Transverse colon (tissue), 4 donors: ENCODE measurements around the gene TRIM33. TPM values are rescaled to one million over a fixed set of nuclear protein-coding genes. Genes with fewer than 3 reads are reported as not detected.

Experiments used
- DNase-seq: peaks from one replicate; pipeline ENCODE4 v3.0.0-alpha.2; 2019
- H3K27ac ChIP-seq, 4 donors: fragments of 200-600 bp; sonication (generic); 2 replicates each; pipeline ENCODE4 v1.5.1; 2016 to 2018; ENCODE audit warnings: inconsistent platforms in 4 of 4
- H3K27me3 ChIP-seq: fragments of 200-600 bp; sonication (generic); 2 replicates; pipeline ENCODE4 v1.5.1; 2017; ENCODE audit warnings: inconsistent platforms
- H3K36me3 ChIP-seq, 4 donors: fragments of 200-600 bp; sonication (generic); 2 replicates each; pipeline ENCODE4 v1.5.1; 2017 to 2019; ENCODE audit warnings: inconsistent platforms in 4 of 4
- H3K4me1 ChIP-seq, 4 donors: fragments of 200-600 bp; sonication (generic); 2 replicates each; pipeline ENCODE4 v1.5.1; 2017 to 2020; ENCODE audit warnings: inconsistent platforms in 4 of 4
- H3K4me3 ChIP-seq, 4 donors: fragments of 200-600 bp; sonication (generic); 1 replicate in 1 of 4; 2 replicates in 3 of 4; pipeline versions ENCODE4 v1.5.1 to v1.6.1; 2017 to 2019; ENCODE audit warnings: inconsistent platforms in 4 of 4
- H3K9me3 ChIP-seq, 2 donors: fragments of 200-600 bp; sonication (generic); 2 replicates each; pipeline ENCODE4 v1.5.1; 2017 to 2019; ENCODE audit warnings: inconsistent platforms in 2 of 2
- CTCF ChIP-seq, 5 experiments: fragments of 200-600 bp in 3 of 5; fragments of 450-650 bp in 2 of 5; sonication (generic) in 3 of 5; IDR thresholded peaks; 1 replicate in 2 of 5; 2 replicates in 3 of 5; pipeline ENCODE4 v1.5.1; 2016 to 2017; ENCODE audit warnings: antibody characterized with exemption in 5 of 5, inconsistent platforms in 3 of 5, mild to moderate bottlenecking in 2 of 5, moderate library complexity in 1 of 5
- EP300 ChIP-seq: sonication (generic); formaldehyde crosslinking; IDR thresholded peaks from one replicate; pipeline ENCODE4 v1.6.1; 2017; ENCODE audit warnings: antibody characterized with exemption, low read depth
- POLR2A ChIP-seq: fragments of 450-650 bp; IDR thresholded peaks from one replicate; pipeline ENCODE4 v1.6.1; 2016; ENCODE audit warnings: antibody characterized with exemption, mild to moderate bottlenecking, moderate library complexity
- POLR2AphosphoS5 ChIP-seq, 3 donors: sonication (generic); formaldehyde crosslinking; IDR thresholded peaks; one replicate each; pipeline ENCODE4 v1.6.1; 2016; ENCODE audit warnings: antibody characterized with exemption in 3 of 3
- WGBS, 2 donors: methylation state at CpG; one replicate each; pipeline ENCODE4 v1.1.5; 2018; ENCODE audit warnings: low coverage in 1 of 2; 5-methylcytosine and 5-hydroxymethylcytosine counted together
- in situ Hi-C, 4 donors: fragments of 200-750 bp; cut with MboI; loops; one replicate each; pipeline versions ENCODE4 v1.15.0 to v1.15.1; 2017; ENCODE audit warnings: low sequenced_read_pairs in 3 of 4, low pct_ligation_motif_present in 1 of 4, low pct_unique_long_range_greater_than_20kb in 1 of 4
- intact Hi-C: fragments of 100-400 bp; cut with DNase I; formaldehyde crosslinking; loops from one replicate; pipeline ENCODE4 v1.15.1; 2023; ENCODE audit warnings: low total_unique reads
- total RNA-seq, 4 donors: library from RNA; depleted of rRNA; stranded (reverse); fragments of >200 nt; gene quantifications; one replicate each; pipeline ENCODE4 v1.1.0, GENCODE V29; 2016

TRIM33 gene
- total RNA-seq, 4 donors from 2014 or later: 35.4 to 53.7 (median 44.1) TPM

- DNase-seq: no peak
- Histone ChIP-seq H3K36me3 (no peaks in the 10 kb centered on the region), H3K9me3 (no peaks in the 10 kb centered on the region), H3K27me3 (no peaks in the 10 kb centered on the region), H3K27ac (no peak overlapping the region), H3K4me1 (peaks cover 0 to 16% (median 0%) of the 10 kb centered on the region in 4 donors), H3K4me3 (no peak overlapping the region)
- WGBS, 2 donors: 94 to 97% methylated on average over 3 to 6 of the region's 6 CpGs
- intact Hi-C loops (no loop called here), in situ Hi-C loops (no loop called here)
- TF ChIP-seq CTCF (IDR thresholded peaks at IDR 0.05) (no peak), EP300 (no peak)
Measured at GRCh38 chr1:114473796-114474195, 37.2 kb downstream of the TRIM33 start.

GRCh38 chr1:114472408-114472807, 38.6 kb downstream of the TRIM33 start:
- TF ChIP-seq POLR2AphosphoS5 (IDR thresholded peaks at IDR 0.05): no peak
- TF ChIP-seq POLR2A: no peak
- TF ChIP-seq EP300: no peak
- TF ChIP-seq CTCF (IDR thresholded peaks at IDR 0.05): no peak
- Histone ChIP-seq H3K4me1 (peaks cover 7 to 26% (median 7%) of the 10 kb centered on the region in 4 donors), H3K27me3 (no peaks in the 10 kb centered on the region), H3K36me3 (no peaks in the 10 kb centered on the region), H3K9me3 (no peaks in the 10 kb centered on the region), H3K4me3 (no peak overlapping the region), H3K27ac (no peak overlapping the region)
- 93 to 96% methylated on average over 3 of the region's 3 CpGs for whole genome bisulfite sequencing, 2 donors
- intact Hi-C loops (no loop called here), in situ Hi-C loops (no loop called here)
- no peak for DNase-seq

- WGBS, 2 donors: 0 to 76% methylated on average over 1 to 5 of the region's 5 CpGs
- intact Hi-C loops (no loop called here), in situ Hi-C loops (no loop called here)
- DNase-seq: no peak
- Histone ChIP-seq H3K27me3 (no peaks in the 10 kb centered on the region), H3K9me3 (no peaks in the 10 kb centered on the region), H3K36me3 (no peaks in the 10 kb centered on the region), H3K27ac (no peak overlapping the region), H3K4me1 (peaks cover 7 to 17% (median 10%) of the 10 kb centered on the region in 4 donors), H3K4me3 (no peak overlapping the region)
- TF ChIP-seq POLR2A (no peak), POLR2AphosphoS5 (IDR thresholded peaks at IDR 0.05) (no peak), CTCF (IDR thresholded peaks at IDR 0.05) (no peak), EP300 (no peak)
Measured at GRCh38 chr1:114470681-114471080, 40.3 kb downstream of the TRIM33 start.

- intact Hi-C loops (no loop called here), in situ Hi-C loops (no loop called here)
- TF ChIP-seq POLR2A: no peak
- no peak for TF ChIP-seq EP300
- TF ChIP-seq POLR2AphosphoS5 (IDR thresholded peaks at IDR 0.05): no peak
- TF ChIP-seq CTCF (IDR thresholded peaks at IDR 0.05): no peak
- DNase-seq: no peak
- no peaks in the 10 kb centered on the region for H3K27me3 ChIP-seq
- 71 to 72% methylated on average over 6 of the region's 6 CpGs for WGBS, 2 donors
- no peak overlapping the region for H3K4me3 ChIP-seq
- H3K36me3 ChIP-seq: no peaks in the 10 kb centered on the region
- H3K4me1 ChIP-seq: peaks cover 7 to 17% (median 10%) of the 10 kb centered on the region in 4 donors
- H3K9me3 ChIP-seq: no peaks in the 10 kb centered on the region
- H3K27ac ChIP-seq: no peak overlapping the region
Measured at GRCh38 chr1:114468710-114469468, 42.1 kb downstream of the TRIM33 start.
